Endothelial cell of umbilical vein (primary cell): ENCODE measurements around the gene FHOD3.

Source experiments
- JUN ChIP-seq: IDR thresholded peaks from 2 replicates; pipeline ENCODE4 v1.6.1; 2011; ENCODE audit warnings: borderline replicate concordance, low read depth; ENCODE audit not compliant: insufficient read length, insufficient read depth
- TF ChIP-seq, protein P1 (sequence below), 2 donors: IDR thresholded peaks; 1 replicate in 1 of 2; 2 replicates in 1 of 2; pipeline ENCODE4 v1.5.1; 2011; ENCODE audit warnings: low read length in 2 of 2, mild to moderate bottlenecking in 2 of 2, moderate library complexity in 2 of 2, control low read depth in 1 of 2, inconsistent platforms in 1 of 2, low read depth in 1 of 2; ENCODE audit not compliant: insufficient read depth in 1 of 2; ENCODE audit errors: extremely low read depth in 1 of 2

DNA sequence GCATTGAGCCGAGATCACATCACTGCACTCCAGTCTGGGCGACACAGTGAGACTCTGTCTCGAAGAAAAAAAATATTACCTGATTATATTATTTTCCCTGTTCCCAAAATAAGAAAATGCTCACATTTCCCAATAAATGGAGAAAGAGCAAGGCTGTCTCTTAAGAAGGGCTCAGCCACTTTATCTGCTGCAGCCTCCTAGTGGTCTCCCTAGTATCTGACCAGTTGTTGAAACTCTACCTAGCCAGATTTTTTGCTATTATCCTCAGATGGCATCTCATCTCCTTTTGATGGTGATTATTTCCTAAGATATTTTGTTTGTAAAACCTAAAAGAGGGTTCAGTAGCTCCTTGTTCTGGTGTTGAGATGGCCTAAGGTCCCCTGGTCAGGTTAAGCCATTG lies 417.0 kb downstream of the FHOD3 start:
- TF ChIP-seq, protein P1, sequence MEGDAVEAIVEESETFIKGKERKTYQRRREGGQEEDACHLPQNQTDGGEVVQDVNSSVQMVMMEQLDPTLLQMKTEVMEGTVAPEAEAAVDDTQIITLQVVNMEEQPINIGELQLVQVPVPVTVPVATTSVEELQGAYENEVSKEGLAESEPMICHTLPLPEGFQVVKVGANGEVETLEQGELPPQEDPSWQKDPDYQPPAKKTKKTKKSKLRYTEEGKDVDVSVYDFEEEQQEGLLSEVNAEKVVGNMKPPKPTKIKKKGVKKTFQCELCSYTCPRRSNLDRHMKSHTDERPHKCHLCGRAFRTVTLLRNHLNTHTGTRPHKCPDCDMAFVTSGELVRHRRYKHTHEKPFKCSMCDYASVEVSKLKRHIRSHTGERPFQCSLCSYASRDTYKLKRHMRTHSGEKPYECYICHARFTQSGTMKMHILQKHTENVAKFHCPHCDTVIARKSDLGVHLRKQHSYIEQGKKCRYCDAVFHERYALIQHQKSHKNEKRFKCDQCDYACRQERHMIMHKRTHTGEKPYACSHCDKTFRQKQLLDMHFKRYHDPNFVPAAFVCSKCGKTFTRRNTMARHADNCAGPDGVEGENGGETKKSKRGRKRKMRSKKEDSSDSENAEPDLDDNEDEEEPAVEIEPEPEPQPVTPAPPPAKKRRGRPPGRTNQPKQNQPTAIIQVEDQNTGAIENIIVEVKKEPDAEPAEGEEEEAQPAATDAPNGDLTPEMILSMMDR (IDR thresholded peaks at IDR 0.05; ENCODE audit: extremely low read depth in 1 of 2, insufficient read depth in 1 of 2, low read depth in 1 of 2, low read length in 2 of 2), result no peak
- TF ChIP-seq JUN, result no peak
